ENCODE measurements around the gene PRDM1. TPM values are rescaled to one million over a fixed set of nuclear protein-coding genes. Genes with fewer than 3 reads are reported as not detected.
"Not testable (repeated sequence)": the region's sequence is repeated elsewhere in the genome, so short reads cannot be mapped to it uniquely, and the experiment has no call there.

PRDM1 gene
- total RNA-seq, 1 donor from 2014 or later = 0.21 TPM

- H3K4me3 ChIP-seq = no peak overlapping the region
- DNase-seq (ENCODE audit: low spot score in 2 of 2) = no peak
- no peak for TF ChIP-seq CTCF (IDR thresholded peaks at IDR 0.05)
- intact Hi-C loops (cut with DNase I) = no loop called here
- no peaks in the 10 kb centered on the region for H3K9me3 ChIP-seq
- H3K4me1 ChIP-seq = no peaks in the 10 kb centered on the region
- H3K36me3 ChIP-seq = no peaks in the 10 kb centered on the region
- no peak overlapping the region for H3K27ac ChIP-seq
- no peaks in the 10 kb centered on the region for H3K27me3 ChIP-seq
Measured at GRCh38 chr6:106149472-106150069, 63.4 kb downstream of the PRDM1 start.

- intact Hi-C loops (cut with DNase I); H3K27ac ChIP-seq; DNase-seq (ENCODE audit: low spot score in 2 of 2); H3K4me1 ChIP-seq; H3K27me3 ChIP-seq; H3K9me3 ChIP-seq; H3K36me3 ChIP-seq; H3K4me3 ChIP-seq: not testable (repeated sequence)
Measured at GRCh38 chr6:106152476-106152875, 66.3 kb downstream of the PRDM1 start.

GRCh38 chr6:106152952-106153351, 66.8 kb downstream of the PRDM1 start:
- intact Hi-C loops (cut with DNase I) = no loop called here
- H3K27me3 ChIP-seq = no peaks in the 10 kb centered on the region
- no peak for DNase-seq (ENCODE audit: low spot score in 2 of 2)
- no peaks in the 10 kb centered on the region for H3K4me1 ChIP-seq
- H3K36me3 ChIP-seq = no peaks in the 10 kb centered on the region
- no peaks in the 10 kb centered on the region for H3K9me3 ChIP-seq
- no peak overlapping the region for H3K4me3 ChIP-seq
- TF ChIP-seq CTCF (IDR thresholded peaks at IDR 0.05) = no peak
- no peak overlapping the region for H3K27ac ChIP-seq

GRCh38 chr6:106154326-106154725, 68.2 kb downstream of the PRDM1 start:
- intact Hi-C loops (cut with DNase I) = no loop called here
- no peaks in the 10 kb centered on the region for H3K9me3 ChIP-seq
- no peak overlapping the region for H3K27ac ChIP-seq
- DNase-seq (ENCODE audit: low spot score in 2 of 2) = no peak
- H3K27me3 ChIP-seq = no peaks in the 10 kb centered on the region
- no peak for TF ChIP-seq CTCF (IDR thresholded peaks at IDR 0.05)
- no peaks in the 10 kb centered on the region for H3K36me3 ChIP-seq
- no peaks in the 10 kb centered on the region for H3K4me1 ChIP-seq
- no peak overlapping the region for H3K4me3 ChIP-seq

- Histone ChIP-seq H3K27me3 (no peaks in the 10 kb centered on the region), H3K4me3 (no peak overlapping the region), H3K27ac (no peak overlapping the region), H3K9me3 (no peaks in the 10 kb centered on the region), H3K36me3 (no peaks in the 10 kb centered on the region), H3K4me1 (no peaks in the 10 kb centered on the region)
- TF ChIP-seq CTCF (IDR thresholded peaks at IDR 0.05) = no peak
- intact Hi-C loops (cut with DNase I) = no loop called here
- DNase-seq (ENCODE audit: low spot score in 2 of 2) = no peak
Measured at GRCh38 chr6:106155219-106155830, 69.2 kb downstream of the PRDM1 start.

- Histone ChIP-seq H3K4me3 (no peak overlapping the region), H3K4me1 (no peaks in the 10 kb centered on the region), H3K27me3 (no peaks in the 10 kb centered on the region), H3K36me3 (no peaks in the 10 kb centered on the region), H3K27ac (no peak overlapping the region), H3K9me3 (no peaks in the 10 kb centered on the region)
- no peak for TF ChIP-seq CTCF (IDR thresholded peaks at IDR 0.05)
- intact Hi-C loops (cut with DNase I) = no loop called here
- no peak for DNase-seq (ENCODE audit: low spot score in 2 of 2)
Measured at GRCh38 chr6:106156413-106156812, 70.3 kb downstream of the PRDM1 start.

All from ascending aorta (tissue), 2 donors.